ENCODE measurements around the gene SLFN12.

Gene SLFN12

DNA sequence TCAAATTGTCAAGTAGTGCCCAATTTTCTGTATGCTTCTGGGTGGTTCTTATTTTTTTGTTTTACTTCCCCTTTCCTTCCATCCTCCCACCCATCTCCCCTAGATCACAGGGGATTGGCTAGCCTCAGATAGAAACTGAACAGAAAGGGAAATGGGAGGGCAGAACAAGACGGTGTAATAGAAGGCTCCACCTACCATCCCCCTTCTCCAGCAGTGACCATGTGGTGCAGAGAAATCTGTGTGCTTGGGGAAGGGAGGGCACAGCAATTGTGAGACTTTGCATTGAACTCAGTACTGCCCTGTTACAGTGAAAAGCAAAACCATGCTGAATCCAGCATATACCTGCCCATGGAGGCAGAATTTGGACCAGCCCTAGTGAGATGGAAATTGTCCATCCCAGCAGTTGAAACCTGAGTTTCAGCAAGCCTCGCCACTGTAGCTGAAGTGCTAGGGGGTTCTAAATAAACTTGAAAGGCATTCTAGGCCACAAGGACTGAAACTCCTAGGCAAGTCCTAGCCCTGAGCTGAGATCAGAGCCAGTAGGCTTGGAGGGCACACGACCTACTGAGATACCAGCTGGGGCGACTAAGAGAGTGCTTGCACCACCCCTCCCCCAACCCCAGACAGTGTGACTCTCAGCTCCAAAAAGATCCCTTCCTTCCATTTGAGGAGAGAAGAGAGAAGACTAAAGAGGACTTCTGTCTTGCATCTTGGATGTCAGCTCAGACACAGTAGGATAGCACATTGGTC, 64.0 kb downstream of the SLFN12 start:
- Histone ChIP-seq H3K27me3 (ENCODE audit: insufficient read depth, insufficient read length) (peaks cover 32% of the 10 kb centered on the region), H3K4me1 (ENCODE audit: insufficient read depth, insufficient read length) (no peaks in the 10 kb centered on the region), H3K9ac (ENCODE audit: insufficient read length, low read depth) (no peak overlapping the region), H3K36me3 (ENCODE audit: insufficient read depth, insufficient read length, low read length) (no peaks in the 10 kb centered on the region), H3K4me3 (ENCODE audit: insufficient read length, low read depth) (no peak overlapping the region), H3K9me3 (ENCODE audit: insufficient read depth, low read length) (no peaks in the 10 kb centered on the region)
- TF ChIP-seq SUZ12 (IDR thresholded peaks at IDR 0.05; ENCODE audit: extremely low read depth, insufficient read depth, insufficient read length) = no peak
- no peak for TF ChIP-seq YY1 (IDR thresholded peaks at IDR 0.05; ENCODE audit: insufficient read depth, insufficient read length)
- TF ChIP-seq ZNF274 (IDR thresholded peaks at IDR 0.05; ENCODE audit: low read depth, low read length) = no peak
- DNase-seq (ENCODE audit: low read depth, low spot score) = no peak

DNA sequence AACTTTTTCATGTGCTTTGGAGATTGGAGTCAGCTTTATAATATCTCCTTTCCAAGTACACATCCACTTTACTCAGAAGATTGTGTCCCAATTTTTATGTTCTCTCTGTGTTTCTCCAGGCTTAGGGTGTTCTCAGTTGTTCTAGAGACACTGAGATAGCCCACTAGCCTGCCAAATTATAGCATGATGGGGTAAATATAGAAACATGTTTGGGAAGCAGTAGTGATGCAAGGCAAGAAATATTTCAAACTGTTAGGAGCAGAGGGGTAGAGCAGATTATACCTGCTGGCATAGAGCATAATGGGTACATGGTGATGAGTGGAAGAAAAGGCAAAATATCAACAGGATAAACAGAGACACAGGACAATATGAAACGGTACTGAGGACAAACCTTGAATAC, 71.3 kb downstream of the SLFN12 start:
- H3K36me3 ChIP-seq (ENCODE audit: insufficient read depth, insufficient read length, low read length) = no peaks in the 10 kb centered on the region
- H3K4me1 ChIP-seq (ENCODE audit: insufficient read depth, insufficient read length) = no peaks in the 10 kb centered on the region
- DNase-seq (ENCODE audit: low read depth, low spot score) = no peak
- H3K9me3 ChIP-seq (ENCODE audit: insufficient read depth, low read length) = no peaks in the 10 kb centered on the region
- TF ChIP-seq SUZ12 (IDR thresholded peaks at IDR 0.05; ENCODE audit: extremely low read depth, insufficient read depth, insufficient read length) (no peak), ZNF274 (IDR thresholded peaks at IDR 0.05; ENCODE audit: low read depth, low read length) (no peak), YY1 (IDR thresholded peaks at IDR 0.05; ENCODE audit: insufficient read depth, insufficient read length) (no peak)
- no peak overlapping the region for H3K9ac ChIP-seq (ENCODE audit: insufficient read length, low read depth)
- no peak overlapping the region for H3K4me3 ChIP-seq (ENCODE audit: insufficient read length, low read depth)
- no peaks in the 10 kb centered on the region for H3K27me3 ChIP-seq (ENCODE audit: insufficient read depth, insufficient read length)
